ENCODE measurements around the gene SYNJ1.
"Not testable (repeated sequence)": the region's sequence is repeated elsewhere in the genome, so short reads cannot be mapped to it uniquely, and the experiment has no call there.

The SYNJ1 gene

GRCh38 chr21:32717851-32718316, 9.9 kb downstream of the SYNJ1 start:
- Mint-ChIP-seq H3K4me1 (peaks cover under 1% of the 10 kb centered on the region), H3K9me3 (peaks cover 4% of the 10 kb centered on the region), H3K4me3 (no peak overlapping the region), H3K27ac (no peak overlapping the region), H3K27me3 (peaks cover 56% of the 10 kb centered on the region), H3K36me3 (peaks cover 45% of the 10 kb centered on the region)
- no peak for ATAC-seq

- Mint-ChIP-seq H3K36me3 (peaks cover 45% of the 10 kb centered on the region), H3K4me3 (no peak overlapping the region), H3K27ac (no peak overlapping the region), H3K9me3 (peaks cover 4% of the 10 kb centered on the region), H3K27me3 (peaks cover 56% of the 10 kb centered on the region), H3K4me1 (peaks cover 9% of the 10 kb centered on the region)
- ATAC-seq = no peak
These were observed 11.3 kb downstream of the SYNJ1 start for GRCh38 chr21:32716486-32716885.

- H3K9me3 Mint-ChIP-seq = peaks cover 4% of the 10 kb centered on the region
- H3K4me3 Mint-ChIP-seq = no peak overlapping the region
- H3K36me3 Mint-ChIP-seq = peaks cover 32% of the 10 kb centered on the region
- H3K27ac Mint-ChIP-seq = no peak overlapping the region
- no peak for ATAC-seq
- peaks cover 48% of the 10 kb centered on the region for H3K27me3 Mint-ChIP-seq
- peaks cover 13% of the 10 kb centered on the region for H3K4me1 Mint-ChIP-seq
These were observed 14.1 kb downstream of the SYNJ1 start for GRCh38 chr21:32713726-32714125.

GRCh38 chr21:32712641-32713040, 15.2 kb downstream of the SYNJ1 start:
- no peak overlapping the region for H3K4me3 Mint-ChIP-seq

GRCh38 chr21:32712043-32712442, 15.8 kb downstream of the SYNJ1 start:
- peaks cover 4% of the 10 kb centered on the region for H3K9me3 Mint-ChIP-seq
- peaks cover 13% of the 10 kb centered on the region for H3K4me1 Mint-ChIP-seq
- peaks cover 51% of the 10 kb centered on the region for H3K27me3 Mint-ChIP-seq
- H3K4me3 Mint-ChIP-seq = no peak overlapping the region
- no peak overlapping the region for H3K27ac Mint-ChIP-seq
- H3K36me3 Mint-ChIP-seq = peaks cover 31% of the 10 kb centered on the region
- ATAC-seq = peak; percentile 99

More at GRCh38 chr21:32712641-32713040, 15.2 kb downstream of the SYNJ1 start:
- Mint-ChIP-seq H3K27me3 (peaks cover 51% of the 10 kb centered on the region), H3K27ac (no peak overlapping the region), H3K9me3 (peaks cover 4% of the 10 kb centered on the region), H3K4me1 (peaks cover 13% of the 10 kb centered on the region), H3K36me3 (peaks cover 31% of the 10 kb centered on the region)
- no peak for ATAC-seq

- H3K27me3 Mint-ChIP-seq = peaks cover 51% of the 10 kb centered on the region
- H3K4me3 Mint-ChIP-seq = no peak overlapping the region
- peaks cover 13% of the 10 kb centered on the region for H3K4me1 Mint-ChIP-seq
- ATAC-seq = no peak
- no peak overlapping the region for H3K27ac Mint-ChIP-seq
- H3K36me3 Mint-ChIP-seq = peaks cover 24% of the 10 kb centered on the region
- H3K9me3 Mint-ChIP-seq = no peaks in the 10 kb centered on the region
These were observed 16.8 kb downstream of the SYNJ1 start for GRCh38 chr21:32710987-32711386.

- ATAC-seq = no peak
- no peaks in the 10 kb centered on the region for H3K9me3 Mint-ChIP-seq
- H3K27me3 Mint-ChIP-seq = peaks cover 51% of the 10 kb centered on the region
- peaks cover 24% of the 10 kb centered on the region for H3K36me3 Mint-ChIP-seq
- no peak overlapping the region for H3K4me3 Mint-ChIP-seq
- H3K4me1 Mint-ChIP-seq = peaks cover 13% of the 10 kb centered on the region
- no peak overlapping the region for H3K27ac Mint-ChIP-seq
These were observed 17.6 kb downstream of the SYNJ1 start for GRCh38 chr21:32710069-32710784.

- peaks cover 23% of the 10 kb centered on the region for H3K36me3 Mint-ChIP-seq
- no peak overlapping the region for H3K4me3 Mint-ChIP-seq
- no peak for ATAC-seq
- H3K27me3 Mint-ChIP-seq = peaks cover 48% of the 10 kb centered on the region
- H3K9me3 Mint-ChIP-seq = no peaks in the 10 kb centered on the region
- no peak overlapping the region for H3K27ac Mint-ChIP-seq
- peaks cover 13% of the 10 kb centered on the region for H3K4me1 Mint-ChIP-seq
These were observed 19.7 kb downstream of the SYNJ1 start for GRCh38 chr21:32708069-32708468.

- no peak for ATAC-seq
- Mint-ChIP-seq H3K4me3 (no peak overlapping the region), H3K36me3 (peaks cover 23% of the 10 kb centered on the region), H3K27me3 (peaks cover 48% of the 10 kb centered on the region), H3K4me1 (no peaks in the 10 kb centered on the region), H3K9me3 (no peaks in the 10 kb centered on the region), H3K27ac (no peak overlapping the region)
These were observed 21.9 kb downstream of the SYNJ1 start for GRCh38 chr21:32705901-32706300.

GRCh38 chr21:32705139-32705538, 22.7 kb downstream of the SYNJ1 start:
- H3K27ac Mint-ChIP-seq = no peak overlapping the region
- ATAC-seq = no peak
- H3K27me3 Mint-ChIP-seq = peaks cover 48% of the 10 kb centered on the region
- H3K4me1 Mint-ChIP-seq = no peaks in the 10 kb centered on the region
- H3K4me3 Mint-ChIP-seq = no peak overlapping the region
- H3K36me3 Mint-ChIP-seq = peaks cover 23% of the 10 kb centered on the region
- H3K9me3 Mint-ChIP-seq = no peaks in the 10 kb centered on the region

- H3K4me1 Mint-ChIP-seq = no peaks in the 10 kb centered on the region
These were observed 25.1 kb downstream of the SYNJ1 start for GRCh38 chr21:32702702-32703101.

GRCh38 chr21:32698971-32699693, 28.7 kb downstream of the SYNJ1 start:
- no peak overlapping the region for H3K4me3 Mint-ChIP-seq
- peaks cover 16% of the 10 kb centered on the region for H3K36me3 Mint-ChIP-seq
- no peaks in the 10 kb centered on the region for H3K9me3 Mint-ChIP-seq
- peaks cover 4% of the 10 kb centered on the region for H3K27me3 Mint-ChIP-seq
- no peaks in the 10 kb centered on the region for H3K4me1 Mint-ChIP-seq
- no peak for ATAC-seq
- H3K27ac Mint-ChIP-seq = no peak overlapping the region

More at GRCh38 chr21:32702702-32703101, 25.1 kb downstream of the SYNJ1 start:
- ATAC-seq = no peak
- Mint-ChIP-seq H3K4me3 (no peak overlapping the region), H3K9me3 (no peaks in the 10 kb centered on the region), H3K27me3 (peaks cover 35% of the 10 kb centered on the region), H3K27ac (no peak overlapping the region), H3K36me3 (peaks cover 32% of the 10 kb centered on the region)

GRCh38 chr21:32698286-32698685, 29.5 kb downstream of the SYNJ1 start:
- Mint-ChIP-seq H3K4me3 (no peak overlapping the region), H3K4me1 (no peaks in the 10 kb centered on the region), H3K9me3 (no peaks in the 10 kb centered on the region), H3K27ac (no peak overlapping the region), H3K27me3 (no peaks in the 10 kb centered on the region), H3K36me3 (peaks cover 16% of the 10 kb centered on the region)
- ATAC-seq = no peak

- H3K4me3 Mint-ChIP-seq, H3K27me3 Mint-ChIP-seq: not testable (repeated sequence)
- H3K36me3 Mint-ChIP-seq = peaks cover 30% of the 10 kb centered on the region
These were observed 32.3 kb downstream of the SYNJ1 start for GRCh38 chr21:32695482-32695881.

GRCh38 chr21:32693581-32693980, 34.2 kb downstream of the SYNJ1 start:
- H3K4me3 Mint-ChIP-seq = no peak overlapping the region
- H3K36me3 Mint-ChIP-seq = peaks cover 23% of the 10 kb centered on the region
- H3K9me3 Mint-ChIP-seq = no peaks in the 10 kb centered on the region
- no peaks in the 10 kb centered on the region for H3K27me3 Mint-ChIP-seq
- no peak overlapping the region for H3K27ac Mint-ChIP-seq
- H3K4me1 Mint-ChIP-seq = no peaks in the 10 kb centered on the region
- no peak for ATAC-seq

More at GRCh38 chr21:32695482-32695881, 32.3 kb downstream of the SYNJ1 start:
- H3K4me1 Mint-ChIP-seq, ATAC-seq, H3K27ac Mint-ChIP-seq, H3K9me3 Mint-ChIP-seq: not testable (repeated sequence)

GRCh38 chr21:32690085-32690484, 37.7 kb downstream of the SYNJ1 start:
- Mint-ChIP-seq H3K27ac (no peak overlapping the region), H3K36me3 (peaks cover 22% of the 10 kb centered on the region), H3K4me1 (no peaks in the 10 kb centered on the region), H3K27me3 (no peaks in the 10 kb centered on the region), H3K9me3 (no peaks in the 10 kb centered on the region), H3K4me3 (no peak overlapping the region)
- no peak for ATAC-seq

All from stimulated activated memory B cell treated with anti-CD40 and anti-IgM and Interleukin-4, amounts not matched to agents 10 μg/mL and 1 μg/mL and 100 μg/mL, for 72 hours (primary cell).